SK-MEL-5 (cell line): ENCODE results near the gene ATG16L2. TPM values are rescaled to one million over a fixed set of nuclear protein-coding genes. Genes with fewer than 3 reads are reported as not detected.

Source experiments
- DNase-seq: peaks from one replicate; pipeline ENCODE4 v3.0.0-alpha.2; 2016; ENCODE audit warnings: low read depth, low spot score
- in situ Hi-C: cut with HindIII; loops from 2 replicates; pipeline ENCODE4 v1.10.0; 2016; ENCODE audit warnings: low sequenced_read_pairs, high pct_unique_total_duplicates, low pct_unique_long_range_greater_than_20kb
- total RNA-seq: library from RNA; depleted of rRNA; stranded (reverse); fragments of >200 nt; shearing (Covaris generic); gene quantifications from 2 replicates; pipeline ENCODE4 v1.2.3, GENCODE V29; 2014

Gene ATG16L2
- total RNA-seq, 1 experiment from 2014 or later: 4.6 TPM

DNA sequence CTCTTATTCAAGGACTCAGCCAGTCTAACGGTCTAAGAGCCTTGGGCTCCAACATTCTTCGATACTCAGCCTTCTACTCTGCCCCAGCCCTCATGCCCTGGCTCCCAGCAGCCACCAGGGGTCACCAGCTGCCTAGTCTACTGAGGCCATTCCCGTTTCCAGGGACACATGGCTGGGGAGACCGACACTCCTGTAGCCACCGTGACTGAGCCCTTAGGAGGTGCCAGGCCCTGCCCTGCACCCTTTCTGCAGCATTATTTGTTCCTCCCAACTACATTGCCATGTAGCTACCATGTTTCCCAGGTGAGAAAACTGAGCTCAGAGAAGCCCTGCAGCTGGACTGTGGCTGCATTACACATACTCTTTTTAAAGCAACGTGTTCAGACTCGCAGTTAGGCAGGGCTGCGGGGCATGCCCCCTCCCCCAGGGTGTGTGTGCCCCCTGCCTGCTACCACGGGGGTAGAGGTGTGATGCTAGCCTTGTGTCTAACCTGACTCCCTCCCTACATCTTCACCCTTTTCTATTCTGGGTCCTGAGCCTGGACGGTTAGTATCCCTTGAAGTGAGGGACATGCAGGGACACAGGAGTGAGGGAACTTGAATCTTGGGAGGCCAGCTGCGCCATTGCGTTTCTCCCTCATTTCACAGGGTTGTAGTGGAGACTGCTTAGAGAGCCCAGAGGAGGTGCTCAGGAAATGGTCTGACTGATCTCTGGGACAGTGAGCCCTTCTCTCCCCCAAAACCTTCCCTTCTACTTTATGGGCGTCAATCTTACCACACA, 17.5 kb downstream of the ATG16L2 start:
- DNase-seq: peak; percentile 90
- in situ Hi-C loops: no loop called here

DNA sequence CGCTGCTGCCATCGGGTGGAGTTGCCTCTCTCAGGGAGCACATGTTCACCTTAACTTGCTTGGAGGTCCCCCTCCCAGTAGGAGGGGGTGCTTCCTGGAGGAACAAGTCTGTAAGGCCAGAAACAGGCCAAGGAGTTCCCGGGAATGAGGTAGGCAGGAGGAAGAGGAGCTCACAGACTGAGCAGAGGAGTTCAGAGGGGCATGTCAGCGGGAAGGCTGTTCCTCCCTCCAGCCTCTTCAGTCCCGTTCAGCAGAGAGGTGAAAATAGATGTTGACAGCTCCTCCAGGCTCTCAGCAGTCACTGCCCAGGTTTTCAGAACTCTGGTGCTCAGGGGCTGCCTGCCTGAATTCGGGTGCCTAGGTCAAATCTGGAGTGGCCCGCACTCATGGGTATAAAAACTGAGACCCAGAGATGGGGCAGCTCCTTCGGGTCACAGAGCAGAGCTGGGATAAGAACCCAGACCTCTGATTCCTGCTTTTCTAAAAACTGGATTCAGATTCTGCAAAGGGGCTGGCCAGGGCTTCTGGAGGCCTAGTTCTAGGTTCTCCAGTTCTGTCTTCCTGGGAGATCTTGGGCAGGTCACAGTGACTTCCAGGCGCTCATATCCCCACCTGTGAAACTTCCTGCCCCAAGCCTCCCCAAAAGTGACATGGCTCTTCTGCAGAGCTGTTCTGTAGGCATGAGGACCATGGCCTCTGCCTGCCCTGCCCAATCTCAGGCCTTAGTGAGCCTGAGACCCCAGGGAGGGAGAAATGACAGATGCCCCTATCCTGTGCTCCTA, 18.3 kb downstream of the ATG16L2 start:
- in situ Hi-C loops: no loop called here

DNA sequence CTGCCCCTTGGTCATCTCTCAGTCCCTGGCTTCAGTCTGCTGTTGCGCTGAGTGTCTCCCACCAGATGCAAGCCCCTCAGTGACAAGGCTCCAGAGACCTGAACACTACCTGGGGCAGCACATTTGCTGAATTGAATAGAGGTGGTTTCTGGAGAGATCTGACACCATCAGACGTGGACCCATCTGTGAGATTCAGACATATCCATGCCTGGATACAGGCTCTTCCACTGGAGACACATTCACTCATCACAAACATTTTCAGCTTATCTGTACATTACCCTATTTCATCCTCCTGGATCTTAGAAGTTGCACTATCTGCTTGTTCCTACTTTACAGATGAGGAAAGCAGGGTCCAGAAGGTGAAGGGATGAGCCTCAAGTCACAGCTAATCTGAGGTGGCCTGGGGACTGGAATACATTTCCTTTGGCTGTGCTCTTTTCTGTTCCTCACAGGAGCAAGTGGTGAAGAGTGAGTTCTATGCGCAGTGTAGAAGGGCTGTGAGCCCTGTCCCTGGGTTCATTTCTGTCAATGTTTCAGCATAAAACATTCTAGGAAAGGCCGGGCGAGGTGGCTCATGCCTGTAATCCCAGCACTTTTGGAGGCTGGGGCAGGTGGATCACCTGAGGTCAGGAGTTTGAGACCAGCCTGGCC, 19.0 kb downstream of the ATG16L2 start:
- no peak for DNase-seq
- in situ Hi-C loops: no loop called here

More for the DNA sequence above, 18.3 kb downstream of the ATG16L2 start:
- DNase-seq: no peak

DNA sequence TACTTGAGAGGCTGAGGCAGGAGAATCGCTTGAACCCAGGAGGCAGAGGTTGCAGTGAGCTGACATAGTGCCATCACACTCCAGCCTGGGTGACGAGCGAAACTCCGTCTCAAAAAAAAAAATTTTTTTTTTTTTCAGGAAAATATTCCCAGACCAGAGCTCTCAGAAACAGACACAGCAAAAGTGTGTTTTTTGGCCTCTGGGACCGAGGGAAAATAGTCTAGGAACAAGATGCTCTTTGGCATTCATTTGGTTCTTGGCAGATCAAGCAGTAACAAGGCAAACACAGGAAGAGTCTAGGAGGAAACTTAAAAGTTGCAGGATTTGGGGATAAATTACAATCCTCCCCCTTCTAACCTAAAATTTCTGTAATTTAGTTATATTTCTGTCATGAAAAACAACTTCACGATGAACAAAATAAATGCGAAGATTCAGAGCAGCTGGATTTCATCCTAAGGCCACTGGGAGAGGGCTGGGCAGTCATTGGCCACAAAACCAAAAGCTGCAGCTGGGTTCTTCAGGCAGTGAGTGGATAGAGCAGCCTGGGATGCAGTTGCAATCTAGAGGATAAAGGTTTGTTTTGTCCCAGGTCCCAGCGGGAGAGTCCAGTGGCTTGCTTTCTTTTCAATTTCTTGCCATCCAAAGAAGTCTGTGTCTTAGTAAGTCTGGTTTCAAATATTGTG, 19.7 kb downstream of the ATG16L2 start:
- peak; percentile 30 for DNase-seq
- in situ Hi-C loops: no loop called here

DNA sequence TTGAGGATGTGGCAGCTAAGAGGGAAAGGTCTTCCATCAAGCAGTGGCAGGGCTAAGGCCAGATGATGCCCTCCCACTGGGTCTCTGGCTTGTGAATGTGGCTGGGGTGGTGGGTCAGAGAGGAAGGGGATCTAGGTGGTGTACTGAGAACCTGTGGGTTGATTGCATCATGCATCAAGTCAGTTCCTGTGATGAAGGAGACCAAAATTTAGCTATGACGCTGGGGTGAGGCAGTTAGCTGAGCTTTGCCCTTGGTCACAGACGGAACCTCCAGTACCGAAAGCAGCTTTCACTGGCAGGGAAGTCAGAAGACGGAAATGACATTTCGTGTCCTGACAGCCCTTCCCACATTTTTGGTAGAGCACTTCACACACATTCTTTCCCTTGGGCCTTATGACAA, 20.7 kb downstream of the ATG16L2 start:
- in situ Hi-C loops: no loop called here
- DNase-seq: no peak

DNA sequence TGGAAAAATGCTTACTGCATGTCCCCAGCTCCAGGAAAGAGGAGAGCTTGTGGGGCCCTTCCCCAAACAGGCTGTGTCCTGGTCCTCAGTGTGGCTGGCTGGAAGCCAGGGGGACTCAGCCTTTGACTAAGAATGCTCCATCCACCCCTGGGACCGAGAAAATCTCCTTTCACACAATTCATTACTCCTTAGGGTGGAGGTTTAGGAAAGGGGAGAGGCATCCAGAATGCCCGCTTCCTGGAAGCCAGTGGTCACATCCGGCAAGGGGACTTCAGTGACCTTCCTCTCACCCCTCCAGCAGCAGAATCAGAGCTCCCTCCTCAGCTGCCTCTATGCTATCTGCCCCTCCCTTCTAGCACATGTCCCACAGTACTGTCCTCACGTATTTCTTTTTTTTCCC, 21.9 kb downstream of the ATG16L2 start:
- no peak for DNase-seq
- in situ Hi-C loops: no loop called here

DNA sequence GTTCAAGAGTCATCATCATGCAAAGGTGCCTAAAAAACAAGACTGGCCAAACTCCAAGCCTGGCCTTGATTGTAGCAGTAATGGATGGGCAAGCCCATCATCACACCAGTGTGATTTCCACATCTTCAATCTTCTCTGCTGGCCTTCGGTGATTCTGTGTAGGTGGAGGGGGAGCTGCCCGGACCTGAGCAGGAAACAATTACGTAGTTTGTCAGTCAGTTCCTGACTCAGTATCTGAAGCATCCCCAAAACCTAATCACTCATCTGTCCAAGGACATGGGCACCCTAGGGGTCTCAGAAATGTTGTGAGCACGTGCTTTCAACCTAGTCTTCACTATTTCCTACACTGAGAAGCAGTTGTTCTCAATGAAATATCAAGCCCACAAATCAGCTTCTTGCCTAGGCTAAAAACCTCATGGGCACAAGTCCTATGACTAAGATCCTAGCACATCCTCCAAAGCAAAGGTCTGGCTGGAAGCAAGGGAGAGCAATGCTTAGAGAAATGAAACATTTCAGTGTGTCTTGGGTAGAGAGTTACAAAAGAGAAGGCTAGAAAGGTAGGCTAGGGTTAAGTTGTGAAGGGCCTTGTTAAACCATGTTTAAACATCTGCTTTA, 24.6 kb downstream of the ATG16L2 start:
- DNase-seq: no peak
- in situ Hi-C loops: no loop called here

DNA sequence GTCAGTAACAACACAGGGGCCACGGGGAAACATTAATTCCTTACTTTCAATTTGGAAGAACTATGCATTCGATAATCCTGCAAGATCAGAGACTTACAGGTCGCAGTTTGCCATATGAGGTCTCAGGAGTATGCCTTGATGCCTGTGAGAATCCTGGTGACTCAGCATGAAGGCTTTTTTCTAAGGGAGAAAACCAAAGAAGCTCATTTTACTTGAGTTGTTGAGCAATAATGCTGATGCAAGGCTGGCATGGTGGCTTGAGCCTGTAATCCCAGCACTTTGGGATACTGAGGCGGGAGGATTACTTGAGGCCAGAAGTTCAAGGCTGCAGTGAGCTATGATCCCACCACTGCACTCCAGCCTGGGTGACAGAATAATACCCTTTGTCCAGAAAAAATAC, 26.6 kb downstream of the ATG16L2 start:
- in situ Hi-C loops: no loop called here
- DNase-seq: no peak

DNA sequence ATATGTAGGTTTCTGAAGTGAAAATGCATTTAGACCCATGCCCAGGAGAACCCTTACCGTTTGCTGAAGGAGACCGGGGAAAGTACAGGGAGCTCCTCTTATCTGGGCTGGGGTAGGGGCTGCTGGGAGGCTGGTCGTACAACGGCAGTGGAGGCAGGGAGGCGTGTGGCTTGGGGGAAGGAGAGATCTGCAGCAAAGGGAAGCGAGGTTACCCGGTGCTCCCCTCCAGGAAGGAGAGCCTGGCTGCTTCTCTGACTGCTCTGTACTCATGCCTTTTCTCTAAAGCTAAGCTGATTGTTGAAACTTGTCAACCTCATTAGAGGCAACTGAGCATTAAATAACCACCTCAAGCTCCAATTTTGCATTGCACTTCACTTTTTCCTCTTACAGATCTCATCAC, 27.2 kb downstream of the ATG16L2 start:
- in situ Hi-C loops: no loop called here
- DNase-seq: no peak

DNA sequence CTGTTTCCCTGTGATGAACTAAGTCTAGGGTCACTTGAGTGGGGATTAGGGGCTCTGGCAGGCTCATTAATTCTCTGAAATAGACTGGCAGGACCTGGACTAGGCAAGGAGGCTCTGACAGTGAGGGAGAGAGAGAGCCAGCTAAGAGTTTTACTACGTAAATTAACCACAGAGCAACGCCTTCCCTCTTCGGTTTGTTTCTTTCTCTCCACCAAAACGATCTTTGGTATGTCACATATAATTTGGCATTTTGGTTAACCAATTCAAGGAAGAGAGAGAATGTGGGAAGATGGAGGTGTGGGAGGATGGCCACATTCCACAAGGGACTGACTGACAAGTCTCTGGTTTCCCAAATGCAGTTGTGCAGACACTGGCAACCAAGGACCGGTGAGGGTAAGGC, 27.9 kb downstream of the ATG16L2 start:
- in situ Hi-C loops: no loop called here
- no peak for DNase-seq

DNA sequence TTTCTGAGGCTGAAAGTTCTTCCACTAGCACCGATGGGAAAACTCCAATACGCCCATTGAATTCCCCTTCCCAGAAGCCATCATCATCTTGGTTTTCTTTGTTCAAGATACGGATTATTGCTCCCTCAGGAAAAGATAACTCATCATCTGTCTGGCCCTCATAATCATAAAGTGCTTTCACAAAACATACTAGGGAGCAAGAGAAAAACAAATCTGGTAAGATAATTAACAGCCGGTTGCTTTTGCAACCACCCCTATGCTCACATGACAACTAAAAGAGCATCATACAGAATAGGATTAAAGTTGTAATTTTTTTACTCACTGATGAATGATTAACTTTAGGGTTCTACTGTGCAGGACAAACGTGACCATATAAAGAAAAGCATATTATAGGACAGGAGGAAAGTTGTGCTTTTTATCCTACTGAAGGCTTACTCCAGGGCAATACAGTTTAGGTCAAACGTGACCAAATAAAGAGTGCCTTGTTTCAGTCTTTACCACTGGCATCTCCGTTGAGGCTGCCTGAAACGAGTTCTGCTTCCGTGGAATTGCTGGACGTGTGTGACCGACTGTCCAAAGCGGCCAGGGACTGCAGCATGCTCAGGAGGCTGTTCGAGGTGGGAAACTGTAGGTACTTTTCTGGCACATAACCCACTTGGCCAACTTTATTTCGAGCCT, 28.6 kb downstream of the ATG16L2 start:
- in situ Hi-C loops: no loop called here
- peak; percentile 56 for DNase-seq

DNA sequence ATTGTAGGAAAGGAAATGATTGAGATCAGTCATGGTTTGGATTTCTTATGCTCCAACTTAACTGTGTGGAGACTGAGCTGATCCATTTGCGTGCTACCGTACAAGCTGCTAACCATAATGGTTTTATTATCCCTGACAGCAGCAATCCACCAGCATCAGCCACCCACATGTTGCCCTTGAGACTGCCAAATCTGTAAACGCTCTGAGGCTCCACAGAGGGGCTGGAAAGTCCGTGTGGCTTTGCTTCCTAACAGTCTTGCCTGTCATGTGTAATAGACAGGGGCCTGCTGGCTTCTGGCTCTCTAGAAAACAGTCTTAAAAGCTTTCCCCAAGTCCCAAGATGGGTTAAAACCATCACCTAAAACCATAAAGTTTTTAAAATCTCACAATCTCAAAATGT, 30.1 kb downstream of the ATG16L2 start:
- in situ Hi-C loops: no loop called here
- DNase-seq: peak; percentile 69

DNA sequence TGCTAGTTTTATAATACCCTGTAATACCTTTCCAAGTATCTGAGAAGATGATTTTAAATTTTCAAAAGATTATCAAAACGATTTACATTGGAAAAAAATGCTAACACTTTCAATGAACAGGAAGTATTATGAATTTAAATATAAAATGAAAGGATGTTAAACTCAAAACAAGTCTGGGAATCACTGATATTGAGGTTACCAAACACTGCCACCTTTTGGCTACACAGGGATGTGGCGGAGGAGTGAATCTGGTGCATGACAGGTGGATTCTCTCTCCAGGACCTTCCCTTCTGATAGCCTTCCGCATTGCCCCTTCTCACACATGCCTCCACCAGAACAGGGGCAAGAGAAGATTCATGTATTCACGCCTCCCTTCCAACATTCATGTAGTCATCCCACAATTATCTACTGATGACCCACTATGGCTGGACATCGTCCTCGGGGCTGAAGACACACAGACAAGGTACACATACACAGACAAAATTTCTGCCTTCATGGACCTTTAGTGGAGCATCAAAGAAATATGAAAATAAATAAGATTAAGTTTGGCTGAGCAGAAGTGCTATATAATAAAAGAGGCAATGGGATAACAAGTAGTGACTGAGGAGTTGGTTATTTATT, 34.7 kb downstream of the ATG16L2 start:
- in situ Hi-C loops: no loop called here
- peak; percentile 68 for DNase-seq

DNA sequence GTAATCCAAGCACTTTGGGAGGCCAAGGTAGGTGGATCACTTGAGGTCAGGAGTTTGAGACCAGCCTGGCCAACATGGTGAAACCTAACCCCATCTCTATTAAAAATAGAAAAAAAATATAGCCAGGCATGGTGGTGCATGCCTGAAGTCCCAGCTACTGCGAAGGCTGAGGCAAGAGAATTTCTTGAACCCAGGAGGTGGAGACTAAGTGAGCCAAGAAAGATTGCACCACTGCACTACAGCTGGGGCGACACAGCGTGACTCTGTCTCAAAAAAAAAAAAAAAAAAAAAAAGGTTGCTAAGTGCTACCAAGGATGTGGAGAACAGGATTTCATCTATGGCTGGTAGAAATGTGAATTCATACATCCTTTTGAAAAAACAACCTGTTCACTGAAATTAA, 36.6 kb downstream of the ATG16L2 start:
- DNase-seq: no peak
- in situ Hi-C loops: no loop called here

DNA sequence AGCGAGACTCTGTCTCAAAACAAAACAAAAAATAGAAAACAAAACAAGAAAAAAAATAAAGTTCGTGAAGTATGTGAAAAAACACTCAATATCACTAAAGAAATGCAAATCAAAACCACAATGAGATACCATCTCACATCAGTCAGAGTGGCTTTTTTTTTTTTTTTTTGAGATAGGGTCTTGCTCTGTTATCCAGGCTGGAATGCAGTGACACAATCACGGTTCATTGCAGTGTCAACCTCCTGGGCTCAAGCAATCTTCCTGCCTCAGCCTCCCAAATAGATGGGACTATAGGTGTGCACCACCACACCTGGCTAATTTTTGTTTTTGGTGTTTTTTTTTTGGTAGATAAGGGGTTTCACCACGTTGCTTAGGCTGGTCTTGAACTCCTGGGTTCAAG, 37.5 kb downstream of the ATG16L2 start:
- in situ Hi-C loops: no loop called here
- no peak for DNase-seq

DNA sequence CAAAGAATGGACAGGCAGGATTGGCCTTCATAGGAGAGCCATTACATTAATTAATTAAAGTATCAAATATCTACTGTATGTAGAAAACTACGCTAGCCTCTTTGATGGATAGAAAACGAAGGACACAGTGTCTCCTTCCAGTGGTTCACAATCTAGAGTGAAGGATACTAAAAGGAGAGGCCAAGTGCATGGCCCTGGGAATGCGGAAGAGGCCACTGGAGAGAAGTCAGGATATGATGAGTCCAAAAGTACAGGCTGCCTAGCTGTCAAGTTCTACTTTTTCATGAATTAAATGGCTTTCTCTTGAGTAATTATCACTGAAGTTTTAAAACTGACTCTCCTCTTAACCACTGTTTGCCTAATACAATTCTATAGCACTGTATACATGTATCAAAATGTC, 41.9 kb downstream of the ATG16L2 start:
- in situ Hi-C loops: no loop called here

More for the DNA sequence above, 41.9 kb downstream of the ATG16L2 start:
- DNase-seq: no peak
